Inflammatory macrophage (primary cell): ENCODE results near the gene MAP2K3.
"Not testable (repeated sequence)": the region's sequence is repeated elsewhere in the genome, so short reads cannot be mapped to it uniquely, and the experiment has no call there.

Experiments
- DNase-seq, 2 donors: peaks; one replicate each; pipeline ENCODE4 v3.0.0-alpha.2; 2020 to 2022

Gene MAP2K3

GRCh38 chr17:21297026-21297520, 12.6 kb downstream of the MAP2K3 start:
- DNase-seq: no peak

DNA sequence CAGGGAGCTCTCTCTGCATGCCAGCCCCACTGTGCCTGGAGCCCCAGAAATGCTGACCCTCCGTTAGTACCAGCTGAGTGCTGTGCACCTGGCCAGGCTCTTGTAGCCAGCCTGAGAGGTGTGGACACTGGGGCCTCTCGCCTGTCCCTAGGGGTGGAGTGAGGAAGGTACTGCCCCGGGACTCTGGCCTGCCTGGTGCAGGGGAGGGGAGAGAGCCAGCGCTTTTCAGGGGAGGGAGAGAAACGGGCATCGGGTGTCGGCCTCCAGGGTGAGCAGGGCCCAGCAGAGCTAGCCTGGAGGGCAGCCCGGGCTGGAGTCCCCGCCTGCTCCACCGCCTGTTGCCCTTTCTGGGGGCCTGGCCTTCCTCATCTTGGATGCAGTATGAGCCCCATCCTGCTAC, 13.1 kb downstream of the MAP2K3 start:
- DNase-seq: no peak

DNA sequence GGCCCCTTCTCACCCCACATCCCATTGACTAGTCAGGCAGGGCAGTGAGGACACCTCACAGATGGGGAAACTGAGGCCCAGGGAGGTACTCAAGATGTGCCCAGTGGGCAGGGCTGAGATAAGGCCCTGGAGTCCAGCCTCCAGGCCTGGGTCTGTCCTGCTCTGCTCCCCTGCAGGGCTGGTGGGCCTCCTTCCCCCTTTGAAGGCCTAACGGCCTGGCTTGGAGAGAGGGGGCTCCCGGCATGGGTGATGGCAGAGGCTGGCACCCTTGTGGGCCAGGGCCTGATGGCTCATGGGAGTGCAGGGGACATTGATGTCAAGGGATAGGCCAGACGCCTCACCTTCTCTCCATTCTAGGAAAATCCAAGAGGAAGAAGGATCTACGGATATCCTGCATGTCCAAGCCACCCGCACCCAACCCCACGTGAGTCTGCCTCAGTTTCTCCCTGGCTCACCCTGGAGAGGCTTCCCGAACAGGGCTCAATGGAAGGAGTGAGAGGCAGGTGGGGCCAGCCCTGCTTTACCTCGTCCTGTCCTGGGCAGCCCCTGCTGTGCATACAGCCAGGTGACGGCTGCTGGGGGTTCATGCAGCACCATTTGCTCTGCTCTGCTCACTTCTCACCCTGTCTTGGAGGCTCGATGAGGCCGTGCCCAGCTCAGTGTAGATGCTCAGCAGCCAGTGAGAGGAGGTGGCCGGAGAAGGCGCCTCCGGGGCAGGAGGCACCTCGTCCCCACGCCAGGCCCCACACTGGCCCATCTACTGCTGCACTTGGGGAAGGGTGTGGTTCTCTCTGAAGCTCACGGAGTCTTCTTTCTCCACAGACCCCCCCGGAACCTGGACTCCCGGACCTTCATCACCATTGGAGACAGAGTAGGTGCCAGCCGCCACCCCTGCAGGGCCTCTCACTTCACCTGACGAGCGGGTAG, 13.8 kb downstream of the MAP2K3 start:
- no peak for DNase-seq

- DNase-seq: no peak
These were observed 14.5 kb downstream of the MAP2K3 start for GRCh38 chr17:21298983-21299519.

DNA sequence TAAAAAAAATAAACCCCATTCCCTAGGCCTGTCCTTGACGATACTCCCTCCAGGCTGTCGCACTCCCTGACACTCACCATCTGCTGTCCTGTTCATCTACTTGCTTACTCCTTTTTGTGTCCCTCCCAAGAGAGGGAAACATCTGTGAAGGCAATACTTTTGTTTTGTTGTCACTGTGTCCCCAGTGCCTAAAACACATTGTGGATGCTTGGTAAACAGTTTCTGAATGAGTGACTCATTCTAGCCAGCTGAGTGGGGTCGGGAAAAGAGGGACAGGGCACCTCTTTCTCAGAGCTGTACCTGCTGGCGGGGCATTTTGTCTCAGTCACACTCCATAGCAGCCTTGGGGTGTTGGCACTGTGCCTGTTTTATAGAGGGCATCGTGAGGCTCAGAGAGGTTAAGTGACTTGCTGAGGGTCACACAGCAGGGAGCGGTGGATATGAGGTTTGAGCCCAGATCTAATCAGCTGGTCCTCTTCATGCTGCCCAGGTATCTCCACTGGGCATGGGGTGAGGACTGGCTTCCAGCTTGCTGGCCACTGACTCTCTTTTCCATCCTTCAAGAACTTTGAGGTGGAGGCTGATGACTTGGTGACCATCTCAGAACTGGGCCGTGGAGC, 15.6 kb downstream of the MAP2K3 start:
- DNase-seq: no peak

- DNase-seq: no peak
These were observed 16.4 kb downstream of the MAP2K3 start for GRCh38 chr17:21300601-21301571.

DNA sequence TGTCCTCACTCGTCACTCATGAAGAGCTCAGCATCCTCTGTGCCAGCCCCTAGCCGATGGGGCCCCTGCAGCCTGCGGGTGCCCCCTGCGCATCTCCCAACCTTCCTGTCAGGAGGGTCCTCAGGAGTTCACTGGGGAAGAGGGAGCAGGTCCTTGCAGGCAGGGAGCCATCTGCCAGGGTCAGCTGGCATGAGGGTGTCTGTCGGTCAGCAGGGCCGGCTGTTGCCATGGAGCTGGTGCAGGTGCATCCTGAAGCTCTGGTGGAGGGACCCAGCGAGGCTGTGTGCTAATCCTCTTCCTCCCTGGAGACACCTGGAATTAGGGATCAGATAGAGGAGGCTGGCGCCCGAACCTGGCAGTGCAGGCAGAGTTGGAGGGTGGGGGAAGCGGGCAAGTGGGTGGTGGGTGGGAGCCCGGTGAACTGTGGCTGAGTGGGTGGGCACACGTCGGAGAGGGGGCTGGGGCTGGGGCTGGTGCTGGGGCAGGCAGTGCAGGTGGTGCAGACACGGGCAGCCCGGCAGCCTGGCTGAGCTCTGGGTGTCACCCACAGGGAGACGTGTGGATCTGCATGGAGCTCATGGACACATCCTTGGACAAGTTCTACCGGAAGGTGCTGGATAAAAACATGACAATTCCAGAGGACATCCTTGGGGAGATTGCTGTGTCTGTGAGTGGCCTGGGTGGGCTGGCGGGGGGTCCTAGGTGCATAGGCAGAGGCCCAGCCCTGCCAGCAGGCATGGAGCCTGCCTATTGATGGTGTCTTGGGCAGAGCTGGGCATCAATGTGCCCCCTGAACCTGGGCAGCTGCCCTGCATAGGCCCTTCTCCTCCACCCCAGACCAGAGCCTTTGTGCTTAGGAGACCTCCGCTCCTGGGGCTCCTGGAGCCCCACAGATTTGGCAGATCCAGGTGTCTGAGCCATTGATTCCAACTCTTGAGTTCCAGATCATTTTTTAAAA, 17.4 kb downstream of the MAP2K3 start:
- DNase-seq: no peak

GRCh38 chr17:21302711-21303425, 18.4 kb downstream of the MAP2K3 start:
- no peak for DNase-seq

DNA sequence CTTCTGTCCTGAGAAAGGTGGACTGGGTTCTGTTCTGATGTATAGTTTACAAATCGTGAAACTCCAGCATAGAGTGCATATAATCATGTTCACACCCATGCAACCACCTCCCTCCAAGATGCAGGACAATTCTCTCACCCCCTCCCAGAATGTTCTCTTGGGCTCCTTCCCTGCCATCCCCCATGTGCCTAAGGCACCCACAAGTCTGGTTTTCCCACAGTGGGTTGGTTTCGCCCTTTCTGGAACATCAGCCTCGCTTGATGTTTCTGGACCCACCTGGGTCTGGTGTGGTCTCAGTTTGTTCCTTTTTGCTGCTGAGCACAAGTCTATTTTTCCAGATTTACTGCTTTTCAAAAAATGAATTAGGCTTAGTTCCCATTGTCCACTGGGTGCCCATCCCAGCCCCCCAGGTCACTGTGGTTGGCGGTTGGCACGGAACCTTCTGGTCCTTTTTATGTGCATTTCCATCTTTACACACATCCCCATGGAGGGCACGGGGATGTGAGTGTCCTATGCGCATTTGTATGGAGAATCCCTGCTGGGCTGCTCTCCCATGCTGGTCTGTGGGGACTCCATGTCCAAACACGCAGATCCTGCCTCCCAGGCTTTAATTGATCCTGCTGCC, 19.0 kb downstream of the MAP2K3 start:
- no peak for DNase-seq

GRCh38 chr17:21304091-21304490, 19.6 kb downstream of the MAP2K3 start:
- DNase-seq: no peak

DNA sequence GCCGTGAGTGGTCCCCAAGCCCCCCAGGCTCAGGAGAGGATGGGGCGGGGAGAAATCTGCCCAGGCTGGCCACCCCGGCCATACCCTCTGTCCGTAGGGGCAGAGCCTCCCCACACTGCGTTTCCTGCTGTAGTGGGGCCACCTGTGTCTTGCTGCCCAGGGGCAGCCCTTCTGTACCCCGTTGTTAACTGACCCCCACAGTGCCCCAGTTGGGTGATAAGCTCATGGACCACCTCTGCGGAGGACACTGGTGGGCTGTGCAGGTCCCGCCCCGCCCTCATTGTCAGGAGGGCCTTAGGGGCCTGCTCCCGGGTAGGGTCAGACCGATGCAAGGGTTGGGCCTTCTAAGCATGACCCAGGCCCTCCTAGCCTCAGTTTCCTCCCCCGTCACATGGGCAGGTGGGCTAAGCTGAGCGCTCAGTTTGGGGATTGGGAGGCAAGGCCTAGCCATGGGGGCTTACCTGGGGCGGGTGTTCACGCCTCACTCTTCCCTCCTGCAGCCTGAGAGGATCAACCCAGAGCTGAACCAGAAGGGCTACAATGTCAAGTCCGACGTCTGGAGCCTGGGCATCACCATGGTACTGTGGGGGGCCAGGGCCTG, 20.1 kb downstream of the MAP2K3 start:
- not testable (repeated sequence) for DNase-seq

- DNase-seq: not testable (repeated sequence)
These were observed 21.1 kb downstream of the MAP2K3 start for GRCh38 chr17:21305431-21306180.

DNA sequence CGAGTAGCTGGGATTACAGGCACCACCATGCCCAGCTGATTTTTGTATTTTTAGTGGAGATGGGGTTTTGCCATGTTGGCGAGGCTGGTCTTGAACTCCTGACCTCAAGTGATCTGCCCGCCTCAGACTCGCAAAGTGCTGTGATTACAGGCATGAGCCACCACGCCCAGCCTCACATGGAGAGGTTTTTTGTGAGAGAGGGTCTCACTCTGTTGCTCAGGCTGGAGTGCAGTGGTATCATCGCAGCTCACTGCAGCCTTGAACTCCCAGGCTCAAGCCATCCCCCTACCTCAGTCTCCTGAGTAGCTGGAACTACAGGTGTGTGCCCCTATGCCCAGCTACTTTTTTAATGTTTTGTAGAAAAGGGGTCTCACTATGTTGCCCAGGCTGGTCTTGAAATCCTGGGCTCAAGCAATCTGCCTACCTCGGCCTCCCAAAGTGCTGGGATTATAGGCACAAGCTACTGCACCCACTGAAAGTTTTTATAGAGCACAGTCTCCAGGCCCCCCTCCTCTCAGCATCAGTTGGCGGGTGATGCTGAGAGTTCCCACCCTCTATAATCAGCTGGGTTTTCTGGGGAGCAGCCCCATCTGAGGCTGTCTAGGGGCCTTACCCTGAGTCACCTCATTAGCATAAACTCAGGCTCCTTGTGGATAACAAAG, 22.2 kb downstream of the MAP2K3 start:
- DNase-seq: not testable (repeated sequence)

DNA sequence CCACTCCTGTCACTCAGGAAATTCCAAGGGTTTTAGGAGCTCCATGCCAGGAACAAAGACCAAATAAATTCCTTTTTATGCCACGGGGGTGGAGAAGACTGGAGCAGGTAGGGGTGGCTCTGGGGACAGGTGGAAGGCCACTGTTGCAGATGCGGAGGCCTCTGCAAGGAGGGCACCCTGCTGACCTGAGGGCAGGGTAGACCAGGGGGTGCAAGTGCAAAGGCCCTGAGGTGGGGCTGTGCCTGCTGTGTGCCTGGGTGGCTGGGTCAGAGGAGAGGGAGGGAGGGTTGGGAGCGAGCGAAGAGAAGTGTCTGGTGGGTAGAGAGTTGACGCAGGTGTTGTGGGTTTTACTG, 22.7 kb downstream of the MAP2K3 start:
- DNase-seq: not testable (repeated sequence)

DNA sequence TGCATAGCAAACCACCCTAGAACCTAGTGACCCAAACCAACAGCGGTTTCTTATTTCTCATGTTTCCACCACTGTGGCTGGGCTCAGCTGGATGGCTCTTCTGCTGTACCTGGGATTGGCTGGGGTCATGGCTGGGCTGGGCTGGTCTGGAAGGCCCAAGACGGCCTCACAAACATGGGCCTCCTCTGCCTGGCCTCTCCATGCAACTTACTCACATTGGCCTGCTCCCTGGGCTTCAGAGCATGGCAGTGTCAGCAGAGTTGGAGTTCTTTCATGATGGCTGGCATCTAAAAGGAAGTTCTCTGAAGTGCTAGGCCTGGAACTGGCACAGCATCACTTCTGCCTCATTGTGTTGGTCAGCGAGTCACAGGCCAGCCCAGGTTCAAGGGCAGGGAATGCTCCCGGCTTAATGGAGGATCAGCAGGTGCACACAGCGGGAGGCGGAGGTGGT, 24.4 kb downstream of the MAP2K3 start:
- not testable (repeated sequence) for DNase-seq

DNA sequence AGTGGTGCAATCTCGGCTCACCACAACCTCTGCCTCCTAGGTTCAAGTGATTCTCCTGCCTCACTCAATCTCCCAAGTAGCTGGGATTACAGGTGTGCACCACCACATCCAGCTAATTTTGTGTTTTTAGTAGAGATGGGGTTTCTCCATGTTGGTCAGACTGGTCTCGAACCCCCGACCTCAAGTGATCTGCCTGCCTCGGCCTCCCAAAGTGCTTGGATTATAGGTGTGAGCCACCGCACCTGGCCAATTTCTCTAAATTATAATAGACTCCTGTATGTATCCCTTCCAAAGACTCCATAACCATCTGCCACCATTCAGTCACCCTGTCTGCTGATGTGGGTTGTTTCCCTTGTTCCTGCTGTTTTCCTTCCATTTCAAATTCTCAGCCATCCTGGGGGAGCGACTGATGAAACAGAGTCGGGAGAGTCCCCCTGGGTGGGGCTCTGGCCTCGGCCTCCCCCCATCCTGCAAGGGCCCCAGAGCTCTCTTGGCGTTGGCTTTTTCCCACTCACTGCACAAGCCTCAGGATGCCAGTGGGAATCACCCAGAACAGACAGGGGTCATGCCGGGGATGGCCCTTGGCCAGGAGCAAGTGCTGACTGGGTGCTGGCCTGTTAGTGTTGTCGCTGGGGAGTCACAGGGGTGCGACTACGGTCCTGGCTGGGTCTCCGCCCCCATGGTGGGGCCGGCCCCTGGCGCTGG, 25.7 kb downstream of the MAP2K3 start:
- not testable (repeated sequence) for DNase-seq
